Heart right ventricle (tissue), 16 donors: ENCODE data around the gene MAN2A2. TPM values are rescaled to one million over a fixed set of nuclear protein-coding genes. Genes with fewer than 3 reads are reported as not detected.

Experiments used
- ATAC-seq, 8 donors: fragments of 200-7000 bp; cut with Tn5 transposase; one replicate each; pipeline ENCODE4 v1.9.1; 2020; ENCODE audit warnings: mild to moderate bottlenecking in 8 of 8, moderate library complexity in 8 of 8, moderate number of reproducible peaks in 1 of 8
- DNase-seq, 2 donors: peaks; one replicate each; pipeline ENCODE4 v3.0.0-alpha.2; 2020
- H3K27ac ChIP-seq, 10 donors: fragments of 200-600 bp; sonication (generic) in 2 of 10; one replicate each; pipeline versions ENCODE4 v1.5.0 to v1.8.0; 2020 to 2022; ENCODE audit warnings: mild to moderate bottlenecking in 3 of 10
- H3K27me3 ChIP-seq, 7 donors: fragments of 200-600 bp; one replicate each; pipeline ENCODE4 v1.8.0; 2021 to 2022; ENCODE audit warnings: mild to moderate bottlenecking in 2 of 7
- H3K36me3 ChIP-seq, 9 donors: fragments of 200-600 bp; sonication (generic) in 1 of 9; one replicate each; pipeline versions ENCODE4 v1.5.0 to v1.8.0; 2020 to 2022; ENCODE audit warnings: mild to moderate bottlenecking in 2 of 9
- H3K4me1 ChIP-seq, 9 donors: fragments of 200-600 bp; sonication (generic) in 1 of 9; one replicate each; pipeline versions ENCODE4 v1.5.0 to v1.8.0; 2020 to 2022; ENCODE audit warnings: mild to moderate bottlenecking in 4 of 9
- H3K4me3 ChIP-seq, 10 donors: fragments of 200-600 bp; sonication (generic) in 2 of 10; one replicate each; pipeline versions ENCODE4 v1.5.0 to v1.8.0; 2020 to 2022; ENCODE audit warnings: mild to moderate bottlenecking in 7 of 10, moderate library complexity in 2 of 10
- H3K9me3 ChIP-seq, 11 donors: fragments of 200-600 bp in 10 of 11; sonication (generic) in 2 of 11; one replicate each; pipeline versions ENCODE4 v1.5.0 to v1.8.0; 2013 to 2022; ENCODE audit warnings: mild to moderate bottlenecking in 2 of 11, control low read depth in 1 of 11, moderate library complexity in 1 of 11
- WGBS, 2 donors: extraction: QIAGEN DNeasy Blood & Tissue Kit; methylation state at CpG; one replicate each; pipeline ENCODE4 v1.1.7; 2013; ENCODE audit warnings: inconsistent platforms in 1 of 2; 5-methylcytosine and 5-hydroxymethylcytosine counted together
- intact Hi-C, 10 donors: fragments of 100-400 bp; cut with DNase I; formaldehyde crosslinking; loops; one replicate each; pipeline versions ENCODE4 v1.11.1 to v1.14.2; 2022
- polyA plus RNA-seq, 2 donors: library from polyadenylated mRNA; stranded (reverse); fragments of 200-250 nt; gene quantifications; one replicate each; pipeline ENCODE4 v1.2.3, GENCODE V29; 2013
- total RNA-seq, 10 donors: library from RNA; stranded (reverse); fragmentation: NEBNext Ultra II Directional in 3 of 10; extraction: Animal tissue kit (Norgen Biotek cat#: 25700) in 3 of 10; gene quantifications; one replicate each; pipeline versions ENCODE4 v1.2.1 to v1.2.4, GENCODE V29; 2021 to 2023
- TF ChIP-seq, protein P1 (sequence below), 9 donors: fragments of 200-600 bp; sonication (generic) in 2 of 9; IDR thresholded peaks; one replicate each; pipeline versions ENCODE4 v1.5.0 to v1.8.0; 2021 to 2022; ENCODE audit warnings: antibody characterized with exemption in 9 of 9, mild to moderate bottlenecking in 5 of 9, moderate library complexity in 1 of 9
- donor health status: Arrhythmogenic right ventricular cardiomyopathy.
- donor health status: ischemic (EF 13 %, LVEDD 7.1; RV severe dilation, severe dysfunction).
- donor health status: healthy with polysubstance abuse.
- donor health status: DM: no; HTN: yes; CAD: no.
- donor health status: DM: no; HTN: no; CAD: no.
- donor health status: ischemic (EF 25% LVEDD 6.9; RV normal size, moderate dysfunction).
- donor health status: ischemic (EF 25% LVEDD 5.7; RV mildly dilated, moderate dysfunction).
- donor health status: healthy.
- donor health status: DM: yes; HTN: yes; CAD: no.
- donor health status: Ischemic cardiomyopathy.
- donor health status: ischemic (EF 35%, LVEDD 5.7; RV mildly dilated, moderate dysfunction).
- donor health status: nonischemic (EF 11% LVEDD 7.7; RV severe dilation, severe dysfunction).
- donor health status: DM: yes; HTN: yes; CAD: no.
- donor health status: PGD.
- donor health status: ischemic (EF 29% LVEDD 5.4; RV normal size, mild dysfunction).
- donor health status: nonischemic (EF 23%, LVEDD 6.1; RV moderate dilation, normal function).

MAN2A2 gene
- total and polyA plus RNA-seq, 12 donors: 24.8 to 157 (median 95.6) TPM

GRCh38 chr15:90890839-90891238, 12.3 kb upstream of the MAN2A2 start:
- Histone ChIP-seq H3K9me3 (no peaks in the 10 kb centered on the region), H3K4me1 (peaks cover 5 to 40% (median 26%) of the 10 kb centered on the region in 9 donors), H3K27me3 (no peaks in the 10 kb centered on the region), H3K4me3 (no peak overlapping the region), H3K36me3 (peaks cover 5 to 97% (median 54%) of the 10 kb centered on the region in 9 donors), H3K27ac (no peak overlapping the region)
- TF ChIP-seq, protein P1, sequence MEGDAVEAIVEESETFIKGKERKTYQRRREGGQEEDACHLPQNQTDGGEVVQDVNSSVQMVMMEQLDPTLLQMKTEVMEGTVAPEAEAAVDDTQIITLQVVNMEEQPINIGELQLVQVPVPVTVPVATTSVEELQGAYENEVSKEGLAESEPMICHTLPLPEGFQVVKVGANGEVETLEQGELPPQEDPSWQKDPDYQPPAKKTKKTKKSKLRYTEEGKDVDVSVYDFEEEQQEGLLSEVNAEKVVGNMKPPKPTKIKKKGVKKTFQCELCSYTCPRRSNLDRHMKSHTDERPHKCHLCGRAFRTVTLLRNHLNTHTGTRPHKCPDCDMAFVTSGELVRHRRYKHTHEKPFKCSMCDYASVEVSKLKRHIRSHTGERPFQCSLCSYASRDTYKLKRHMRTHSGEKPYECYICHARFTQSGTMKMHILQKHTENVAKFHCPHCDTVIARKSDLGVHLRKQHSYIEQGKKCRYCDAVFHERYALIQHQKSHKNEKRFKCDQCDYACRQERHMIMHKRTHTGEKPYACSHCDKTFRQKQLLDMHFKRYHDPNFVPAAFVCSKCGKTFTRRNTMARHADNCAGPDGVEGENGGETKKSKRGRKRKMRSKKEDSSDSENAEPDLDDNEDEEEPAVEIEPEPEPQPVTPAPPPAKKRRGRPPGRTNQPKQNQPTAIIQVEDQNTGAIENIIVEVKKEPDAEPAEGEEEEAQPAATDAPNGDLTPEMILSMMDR (IDR thresholded peaks at IDR 0.05): no peak
- ATAC-seq: no peak
- peak in 1 of 2 donors; percentile 10 for DNase-seq
- intact Hi-C loops: no loop called here
- 86 to 92% methylated on average over 12 of the region's 12 CpGs for WGBS, 2 donors

DNA sequence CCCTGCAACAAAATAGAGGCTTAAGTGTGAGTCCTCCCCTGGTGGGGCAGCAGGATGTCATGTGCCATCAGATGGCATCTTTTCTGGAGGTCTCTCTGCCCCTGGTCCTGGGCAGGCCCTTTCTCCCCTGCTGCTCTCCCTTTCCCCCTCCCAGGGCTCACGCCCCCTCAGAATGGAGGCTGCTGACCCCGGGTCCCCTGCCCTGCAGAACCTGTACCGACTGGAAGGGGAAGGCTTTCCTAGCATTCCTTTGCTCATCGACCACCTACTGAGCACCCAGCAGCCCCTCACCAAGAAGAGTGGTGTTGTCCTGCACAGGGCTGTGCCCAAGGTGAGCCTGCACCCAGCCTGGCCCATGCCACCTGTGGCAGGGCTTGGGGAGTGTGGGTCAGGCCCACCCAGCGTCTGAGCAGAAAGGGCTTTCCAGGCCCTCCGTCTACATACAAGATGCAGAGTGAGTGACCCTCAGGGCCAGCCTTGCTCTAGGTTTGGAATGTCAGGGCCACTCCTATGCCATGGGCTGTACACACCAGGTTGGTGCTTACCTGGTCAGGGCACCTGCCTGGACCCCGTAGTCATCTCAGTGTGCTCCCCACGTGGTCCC, 11.7 kb upstream of the MAN2A2 start:
- H3K9me3 ChIP-seq: no peaks in the 10 kb centered on the region
- TF ChIP-seq, protein P1 (IDR thresholded peaks at IDR 0.05): no peak
- 88 to 93% methylated on average over 8 of the region's 8 CpGs for WGBS, 2 donors
- DNase-seq (peak in 1 of 2 donors; percentile 5), ATAC-seq (no peak)
- peaks cover 5 to 34% (median 22%) of the 10 kb centered on the region in 9 donors for H3K4me1 ChIP-seq
- no peak overlapping the region for H3K4me3 ChIP-seq
- H3K27me3 ChIP-seq: no peaks in the 10 kb centered on the region
- H3K27ac ChIP-seq: no peak overlapping the region
- peaks cover 5 to 100% (median 56%) of the 10 kb centered on the region in 9 donors for H3K36me3 ChIP-seq
- intact Hi-C loops: no loop called here

GRCh38 chr15:90892023-90892422, 11.1 kb upstream of the MAN2A2 start:
- no peaks in the 10 kb centered on the region for H3K27me3 ChIP-seq
- WGBS, 2 donors: 94 to 95% methylated on average over 11 of the region's 11 CpGs
- H3K27ac ChIP-seq: no peak overlapping the region
- H3K4me3 ChIP-seq: no peak overlapping the region
- intact Hi-C loops: no loop called here
- TF ChIP-seq, protein P1 (IDR thresholded peaks at IDR 0.05): no peak
- H3K4me1 ChIP-seq: peaks cover 0 to 28% (median 17%) of the 10 kb centered on the region in 9 donors
- peaks cover 5 to 100% (median 54%) of the 10 kb centered on the region in 9 donors for H3K36me3 ChIP-seq
- H3K9me3 ChIP-seq: no peaks in the 10 kb centered on the region
- peak in 1 of 2 donors; percentile 10 for DNase-seq
- no peak for ATAC-seq

DNA sequence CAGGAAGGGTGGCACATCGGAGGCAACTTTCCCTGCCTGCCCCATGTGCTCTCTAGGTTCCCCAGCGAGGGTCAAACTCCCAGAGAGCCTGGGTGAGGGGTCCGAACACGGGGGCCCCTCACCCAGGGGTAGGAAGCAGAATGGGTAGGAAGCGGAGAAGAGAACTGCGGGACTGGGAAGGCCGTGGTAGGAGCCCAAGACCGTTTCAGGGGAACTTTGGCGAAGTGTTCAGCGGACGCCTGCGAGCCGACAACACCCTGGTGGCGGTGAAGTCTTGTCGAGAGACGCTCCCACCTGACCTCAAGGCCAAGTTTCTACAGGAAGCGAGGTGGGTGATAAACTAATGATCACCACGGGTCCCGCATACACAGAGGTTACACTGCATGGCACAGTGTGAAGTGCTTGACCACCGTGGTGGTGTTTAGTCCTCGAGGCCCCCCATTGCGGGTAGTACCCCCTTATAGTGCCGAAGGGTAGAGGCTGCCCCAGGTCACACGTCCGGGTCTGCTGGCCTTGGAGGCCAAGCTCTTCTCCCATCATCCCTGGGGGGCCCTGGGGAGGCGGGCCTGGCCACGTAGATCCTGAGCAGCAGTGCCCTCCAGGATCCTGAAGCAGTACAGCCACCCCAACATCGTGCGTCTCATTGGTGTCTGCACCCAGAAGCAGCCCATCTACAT, 10.5 kb upstream of the MAN2A2 start:
- H3K27ac ChIP-seq: no peak overlapping the region
- peaks cover 5 to 94% (median 52%) of the 10 kb centered on the region in 9 donors for H3K36me3 ChIP-seq
- 95% methylated on average over 29 of the region's 29 CpGs for WGBS, 2 donors
- DNase-seq: peak in 1 of 2 donors; percentile 5
- intact Hi-C loops: no loop called here
- H3K4me1 ChIP-seq: peaks cover 0 to 22% (median 10%) of the 10 kb centered on the region in 9 donors
- no peaks in the 10 kb centered on the region for H3K27me3 ChIP-seq
- ATAC-seq: no peak
- TF ChIP-seq, protein P1 (IDR thresholded peaks at IDR 0.05): no peak
- no peak overlapping the region for H3K4me3 ChIP-seq
- H3K9me3 ChIP-seq: no peaks in the 10 kb centered on the region
